Sigmoid colon (tissue), 4 donors: ENCODE measurements around the gene PKLR.

Experiments used
- POLR2A ChIP-seq, 2 donors: fragments of 450-650 bp; IDR thresholded peaks; one replicate each; pipeline ENCODE4 v1.6.1; 2016; ENCODE audit warnings: antibody characterized with exemption in 2 of 2, mild to moderate bottlenecking in 2 of 2, moderate library complexity in 2 of 2
- POLR2AphosphoS5 ChIP-seq, 4 donors: sonication (generic); formaldehyde crosslinking; IDR thresholded peaks; one replicate each; pipeline ENCODE4 v1.6.1; 2017; ENCODE audit warnings: antibody characterized with exemption in 4 of 4
- TF ChIP-seq, protein P1 (sequence below), 4 experiments: fragments of 450-650 bp in 3 of 4; fragments of 200-600 bp in 1 of 4; IDR thresholded peaks; one replicate each; pipeline ENCODE4 v1.5.1; 2016 to 2019; ENCODE audit warnings: antibody characterized with exemption in 4 of 4, mild to moderate bottlenecking in 3 of 4, moderate library complexity in 2 of 4

DNA sequence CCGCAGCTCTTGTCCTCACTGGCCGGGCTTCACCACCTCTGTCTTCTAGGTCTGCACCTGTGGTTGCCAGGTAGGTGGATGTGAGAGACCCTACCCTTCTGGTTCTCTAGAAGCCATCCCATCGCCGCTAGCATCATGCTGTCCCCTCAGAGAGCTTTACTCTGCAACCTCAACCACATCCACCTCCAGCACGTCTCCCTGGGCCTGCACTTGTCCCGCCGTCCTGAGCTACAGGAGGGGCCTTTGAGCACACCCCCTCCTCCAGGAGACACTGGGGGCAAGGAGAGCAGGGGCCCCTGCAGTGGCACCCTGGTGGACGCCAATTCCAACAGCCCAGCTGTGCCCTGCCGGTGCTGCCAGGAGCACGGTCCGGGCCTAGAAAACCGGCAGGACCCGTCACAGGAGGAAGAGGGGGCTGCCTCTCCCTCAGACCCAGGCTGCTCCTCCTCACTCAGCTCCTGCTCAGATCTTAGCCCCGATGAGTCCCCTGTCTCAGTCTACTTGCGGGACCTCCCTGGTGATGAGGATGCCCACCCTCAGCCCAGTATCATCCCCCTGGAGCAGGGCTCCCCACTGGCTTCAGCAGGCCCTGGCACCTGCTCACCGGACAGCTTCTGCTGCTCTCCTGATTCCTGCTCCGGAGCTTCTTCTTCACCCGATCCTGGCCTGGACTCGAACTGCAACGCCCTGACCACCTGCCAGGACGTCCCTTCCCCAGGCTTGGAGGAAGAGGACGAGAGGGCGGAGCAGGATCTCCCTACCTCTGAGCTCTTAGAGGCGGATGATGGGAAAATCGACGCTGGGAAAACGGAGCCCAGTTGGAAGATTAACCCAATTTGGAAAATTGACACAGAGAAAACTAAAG, 20.6 kb upstream of the PKLR start:
- TF ChIP-seq POLR2A (IDR thresholded peaks at IDR 0.05) = no peak
- TF ChIP-seq, protein P1, sequence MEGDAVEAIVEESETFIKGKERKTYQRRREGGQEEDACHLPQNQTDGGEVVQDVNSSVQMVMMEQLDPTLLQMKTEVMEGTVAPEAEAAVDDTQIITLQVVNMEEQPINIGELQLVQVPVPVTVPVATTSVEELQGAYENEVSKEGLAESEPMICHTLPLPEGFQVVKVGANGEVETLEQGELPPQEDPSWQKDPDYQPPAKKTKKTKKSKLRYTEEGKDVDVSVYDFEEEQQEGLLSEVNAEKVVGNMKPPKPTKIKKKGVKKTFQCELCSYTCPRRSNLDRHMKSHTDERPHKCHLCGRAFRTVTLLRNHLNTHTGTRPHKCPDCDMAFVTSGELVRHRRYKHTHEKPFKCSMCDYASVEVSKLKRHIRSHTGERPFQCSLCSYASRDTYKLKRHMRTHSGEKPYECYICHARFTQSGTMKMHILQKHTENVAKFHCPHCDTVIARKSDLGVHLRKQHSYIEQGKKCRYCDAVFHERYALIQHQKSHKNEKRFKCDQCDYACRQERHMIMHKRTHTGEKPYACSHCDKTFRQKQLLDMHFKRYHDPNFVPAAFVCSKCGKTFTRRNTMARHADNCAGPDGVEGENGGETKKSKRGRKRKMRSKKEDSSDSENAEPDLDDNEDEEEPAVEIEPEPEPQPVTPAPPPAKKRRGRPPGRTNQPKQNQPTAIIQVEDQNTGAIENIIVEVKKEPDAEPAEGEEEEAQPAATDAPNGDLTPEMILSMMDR (IDR thresholded peaks at IDR 0.05) = no peak
- no peak for TF ChIP-seq POLR2AphosphoS5 (IDR thresholded peaks at IDR 0.05)
